Ovary (tissue), 3 donors: ENCODE data around the gene DAGLA.

Experiments used
- CTCF ChIP-seq, 3 donors: fragments of 450-650 bp in 2 of 3; fragments of 200-600 bp in 1 of 3; IDR thresholded peaks; one replicate each; pipeline versions ENCODE4 v1.5.1 to v1.8.0; 2016 to 2022; ENCODE audit warnings: antibody characterized with exemption in 3 of 3, mild to moderate bottlenecking in 1 of 3
- POLR2A ChIP-seq: fragments of 450-650 bp; IDR thresholded peaks from one replicate; pipeline ENCODE4 v1.6.1; 2017; ENCODE audit warnings: antibody characterized with exemption, mild to moderate bottlenecking, moderate library complexity
- donor health status: DM: no; HTN: no; CAD: no.

DNA sequence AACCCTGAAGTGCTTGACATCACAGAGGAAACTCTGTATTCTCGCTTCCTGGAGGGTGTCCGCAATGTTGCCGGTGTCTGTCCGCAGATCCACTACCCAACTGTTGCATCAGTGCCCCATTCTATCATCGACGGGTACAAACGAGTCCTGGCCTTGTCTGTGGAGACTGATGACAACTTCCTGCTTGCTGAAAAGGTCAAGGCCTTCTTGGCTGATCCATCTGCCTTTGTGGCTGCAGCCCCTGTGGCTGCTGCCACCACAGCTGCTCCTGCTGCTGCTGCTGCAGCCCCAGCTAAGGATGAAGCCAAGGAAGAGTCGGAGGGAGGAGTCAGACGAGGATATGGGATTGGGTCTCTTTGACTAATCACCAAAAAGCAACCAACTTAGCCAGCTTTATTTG, 42.9 kb upstream of the DAGLA start:
- TF ChIP-seq POLR2A (no peak), CTCF (IDR thresholded peaks at IDR 0.05) (no peak)
